ENCODE results near the gene USH1G. TPM values are rescaled to one million over a fixed set of nuclear protein-coding genes. Genes with fewer than 3 reads are reported as not detected.
"Not testable (repeated sequence)": the region's sequence is repeated elsewhere in the genome, so short reads cannot be mapped to it uniquely, and the experiment has no call there.

Gene USH1G
- polyA plus RNA-seq, 1 experiment: not detected

DNA sequence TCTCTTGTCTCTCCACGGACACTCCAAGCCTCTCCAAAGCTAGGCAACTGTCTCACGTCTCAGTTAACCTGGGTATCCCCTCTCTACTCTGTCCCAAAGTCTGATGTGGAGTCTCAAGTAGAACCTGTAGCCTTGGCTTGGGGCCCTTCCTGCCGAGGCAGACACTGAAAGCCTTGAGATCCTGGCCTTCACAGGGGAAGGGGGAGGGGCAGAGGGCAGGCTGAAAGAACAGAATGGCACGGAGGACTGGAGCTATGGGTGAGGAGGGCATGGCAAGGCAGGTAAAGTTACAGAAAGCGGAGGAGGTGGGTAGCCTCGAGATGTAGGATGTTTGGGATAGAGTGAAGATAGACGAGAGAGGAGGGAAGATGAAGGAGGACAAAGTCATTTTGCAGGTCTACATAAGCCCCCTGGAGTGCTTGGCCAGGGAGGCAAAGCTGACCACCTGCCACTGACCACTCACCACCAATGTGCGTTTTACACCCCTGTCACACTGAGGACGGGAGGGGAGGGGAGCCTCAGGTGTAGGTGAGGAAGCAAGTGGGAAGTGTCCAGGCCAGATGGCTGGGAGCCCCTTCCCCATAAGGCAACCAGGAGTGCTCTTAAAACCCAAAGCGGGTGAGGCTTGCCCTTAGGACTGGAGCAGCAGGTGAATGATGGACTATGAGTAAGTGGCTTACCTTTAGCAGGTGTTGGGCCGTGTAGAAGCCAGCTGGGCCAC, 51.5 kb downstream of the USH1G start:
- no peaks in the 10 kb centered on the region for H3K27me3 ChIP-seq (ENCODE audit: control insufficient read depth, insufficient read depth, low read length)
- TF ChIP-seq, protein P1, sequence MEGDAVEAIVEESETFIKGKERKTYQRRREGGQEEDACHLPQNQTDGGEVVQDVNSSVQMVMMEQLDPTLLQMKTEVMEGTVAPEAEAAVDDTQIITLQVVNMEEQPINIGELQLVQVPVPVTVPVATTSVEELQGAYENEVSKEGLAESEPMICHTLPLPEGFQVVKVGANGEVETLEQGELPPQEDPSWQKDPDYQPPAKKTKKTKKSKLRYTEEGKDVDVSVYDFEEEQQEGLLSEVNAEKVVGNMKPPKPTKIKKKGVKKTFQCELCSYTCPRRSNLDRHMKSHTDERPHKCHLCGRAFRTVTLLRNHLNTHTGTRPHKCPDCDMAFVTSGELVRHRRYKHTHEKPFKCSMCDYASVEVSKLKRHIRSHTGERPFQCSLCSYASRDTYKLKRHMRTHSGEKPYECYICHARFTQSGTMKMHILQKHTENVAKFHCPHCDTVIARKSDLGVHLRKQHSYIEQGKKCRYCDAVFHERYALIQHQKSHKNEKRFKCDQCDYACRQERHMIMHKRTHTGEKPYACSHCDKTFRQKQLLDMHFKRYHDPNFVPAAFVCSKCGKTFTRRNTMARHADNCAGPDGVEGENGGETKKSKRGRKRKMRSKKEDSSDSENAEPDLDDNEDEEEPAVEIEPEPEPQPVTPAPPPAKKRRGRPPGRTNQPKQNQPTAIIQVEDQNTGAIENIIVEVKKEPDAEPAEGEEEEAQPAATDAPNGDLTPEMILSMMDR (IDR thresholded peaks at IDR 0.05; ENCODE audit: low read depth, low read length): no peak
- POLR2A ChIA-PET: no interaction called here
- DNase-seq (ENCODE audit: low read depth, low spot score): no peak
- H3K27ac ChIP-seq (ENCODE audit: low read depth, low read length): no peak overlapping the region
- no peaks in the 10 kb centered on the region; the same call in 1 of the 2 replicates for H3K9me3 ChIP-seq (ENCODE audit: control insufficient read depth, insufficient read depth, low read length)
- H3K4me3 ChIP-seq (ENCODE audit: low read depth, low read length): peak overlapping the region; percentile 91
- CTCF ChIA-PET: interaction anchor here (0.6 to 3.2 kb wide), 3 partner anchors 9 to 107 kb away, joined by 3 to 14 read pairs (median 6); no protein-coding TSS in a partner anchor

DNA sequence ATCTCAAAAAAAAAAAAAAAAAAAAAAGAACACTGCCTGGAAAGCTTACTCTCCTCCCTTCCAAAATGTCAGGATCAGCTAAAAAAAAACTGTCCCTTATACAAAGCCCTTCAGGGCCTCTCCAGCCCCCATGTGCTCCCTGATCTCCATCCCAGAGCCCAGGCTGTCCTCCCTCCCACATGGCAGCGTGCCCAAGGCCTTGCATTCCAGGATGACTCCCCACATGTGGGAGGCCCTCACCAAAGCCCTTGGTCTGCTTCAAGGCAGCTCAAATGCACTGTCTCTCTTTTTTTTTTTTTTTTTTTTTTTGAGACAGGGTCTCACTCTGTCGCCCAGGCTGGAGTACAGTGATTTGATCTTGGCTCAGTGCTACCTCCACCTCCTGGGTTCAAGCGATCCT, 52.5 kb downstream of the USH1G start:
- ChIA-PET CTCF (interaction anchor here (0.7 to 3.2 kb wide), 4 partner anchors 8 to 79 kb away, joined by 3 to 14 read pairs (median 4); no protein-coding TSS in a partner anchor), POLR2A (interaction anchor here (0.9 to 1.4 kb wide), 2 partner anchors 9 to 30 kb away, joined by 3 to 7 read pairs; no protein-coding TSS in a partner anchor)
- Histone ChIP-seq H3K27me3 (ENCODE audit: control insufficient read depth, insufficient read depth, low read length) (no peaks in the 10 kb centered on the region), H3K9me3 (ENCODE audit: control insufficient read depth, insufficient read depth, low read length) (no peaks in the 10 kb centered on the region; the same call in 1 of the 2 replicates), H3K27ac (ENCODE audit: low read depth, low read length) (no peak overlapping the region), H3K4me3 (ENCODE audit: low read depth, low read length) (no peak overlapping the region)
- DNase-seq (ENCODE audit: low read depth, low spot score): no peak
- TF ChIP-seq, protein P1 (IDR thresholded peaks at IDR 0.05; ENCODE audit: low read depth, low read length): no peak

DNA sequence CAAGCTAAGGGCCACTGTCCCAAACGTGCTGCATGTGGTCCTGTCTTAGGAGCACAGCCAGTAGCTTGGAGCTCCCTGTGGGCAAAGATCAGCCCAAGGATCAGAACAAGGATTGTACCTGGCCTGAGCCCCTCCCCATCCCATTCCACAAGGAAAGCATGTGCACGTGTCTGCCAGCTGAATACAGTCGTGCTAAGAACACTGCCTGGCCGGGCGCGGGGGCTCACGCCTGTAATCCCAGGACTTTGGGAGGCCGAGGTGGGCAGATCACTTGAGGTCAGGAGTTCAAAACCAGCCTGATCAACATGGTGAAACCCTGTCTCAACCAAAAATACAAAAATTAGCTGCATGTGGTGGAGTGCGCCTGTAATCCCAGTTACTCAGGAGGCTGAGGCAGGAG, 53.0 kb downstream of the USH1G start:
- H3K27me3 ChIP-seq (ENCODE audit: control insufficient read depth, insufficient read depth, low read length); H3K27ac ChIP-seq (ENCODE audit: low read depth, low read length); H3K9me3 ChIP-seq (ENCODE audit: control insufficient read depth, insufficient read depth, low read length); H3K4me3 ChIP-seq (ENCODE audit: low read depth, low read length); DNase-seq (ENCODE audit: low read depth, low spot score): not testable (repeated sequence)
- POLR2A ChIA-PET: interaction anchor here (0.6 to 1.4 kb wide), 3 partner anchors 8 to 29 kb away, joined by 3 to 7 read pairs (median 3); no protein-coding TSS in a partner anchor
- CTCF ChIA-PET: interaction anchor here (0.6 to 3.2 kb wide), 6 partner anchors 8 to 188 kb away, joined by 3 to 14 read pairs (median 3); no protein-coding TSS in a partner anchor

DNA sequence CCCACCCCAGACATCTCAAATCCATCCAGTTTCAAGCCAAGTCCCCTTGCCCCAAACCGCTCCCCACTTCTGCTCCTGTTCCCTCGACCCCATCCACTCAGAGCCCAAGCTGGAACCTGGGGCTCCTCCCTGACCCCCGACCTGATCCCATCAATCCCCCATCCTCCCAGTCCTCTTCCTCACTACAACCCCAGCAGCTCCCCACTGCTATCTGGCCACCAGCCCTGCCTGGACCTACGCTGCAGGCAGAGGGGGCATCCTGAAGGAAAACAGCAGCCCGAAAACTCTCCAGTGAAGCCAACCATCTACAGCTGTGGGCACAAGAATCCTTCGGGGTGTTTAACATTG, 54.2 kb downstream of the USH1G start:
- Histone ChIP-seq H3K27me3 (ENCODE audit: control insufficient read depth, insufficient read depth, low read length) (no peaks in the 10 kb centered on the region), H3K9me3 (ENCODE audit: control insufficient read depth, insufficient read depth, low read length) (no peaks in the 10 kb centered on the region; the same call in 1 of the 2 replicates), H3K27ac (ENCODE audit: low read depth, low read length) (no peak overlapping the region), H3K4me3 (ENCODE audit: low read depth, low read length) (no peak overlapping the region)
- DNase-seq (ENCODE audit: low read depth, low spot score): no peak
- TF ChIP-seq, protein P1 (IDR thresholded peaks at IDR 0.05; ENCODE audit: low read depth, low read length): no peak
- ChIA-PET POLR2A (no interaction called here), CTCF (interaction anchor here (0.7 to 8.5 kb wide), 2 partner anchors 77 to 124 kb away, joined by 6 to 198 read pairs; no protein-coding TSS in a partner anchor)

DNA sequence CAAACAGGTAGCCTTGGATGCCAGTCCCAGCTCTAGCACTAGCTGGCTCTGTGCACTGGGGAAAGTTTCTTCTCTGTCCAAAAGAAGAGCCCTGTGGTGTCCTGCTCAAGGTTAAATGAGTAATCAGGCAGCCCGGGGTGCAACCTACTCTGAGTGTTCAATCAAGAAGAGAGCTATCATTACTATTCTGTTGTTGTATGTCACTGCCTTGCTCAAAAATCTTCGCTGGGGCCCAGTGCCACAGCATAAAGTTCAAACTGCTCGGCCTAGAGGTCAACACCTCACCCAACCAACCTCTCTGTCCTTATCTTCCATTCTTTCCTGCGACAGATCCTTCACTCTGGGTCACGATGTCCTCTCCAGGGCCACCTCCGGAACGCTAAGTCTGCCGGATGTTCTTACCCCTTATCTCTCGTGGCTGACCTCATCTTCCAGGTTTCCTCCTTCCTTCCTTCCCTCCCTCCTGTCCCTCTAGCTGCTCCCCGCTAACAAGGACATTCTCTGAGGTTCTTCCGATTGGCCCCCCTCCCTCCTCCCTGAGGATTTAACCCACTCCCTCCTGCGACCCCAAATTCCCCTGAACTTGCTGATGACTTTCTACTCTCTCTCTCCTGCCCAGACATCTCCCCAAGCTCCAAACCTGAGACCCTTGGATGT, 54.7 kb downstream of the USH1G start:
- Histone ChIP-seq H3K4me3 (ENCODE audit: low read depth, low read length) (no peak overlapping the region), H3K27ac (ENCODE audit: low read depth, low read length) (no peak overlapping the region), H3K9me3 (ENCODE audit: control insufficient read depth, insufficient read depth, low read length) (no peaks in the 10 kb centered on the region; the same call in 1 of the 2 replicates), H3K27me3 (ENCODE audit: control insufficient read depth, insufficient read depth, low read length) (no peaks in the 10 kb centered on the region)
- no peak for DNase-seq (ENCODE audit: low read depth, low spot score)
- TF ChIP-seq, protein P1 (IDR thresholded peaks at IDR 0.05; ENCODE audit: low read depth, low read length): no peak
- ChIA-PET POLR2A (no interaction called here), CTCF (interaction anchor here (0.7 to 8.5 kb wide), 2 partner anchors 77 to 123 kb away, joined by 6 to 198 read pairs; no protein-coding TSS in a partner anchor)

Data from AG04450 (cell line).